ENCODE measurements around the gene PITX3.
"Not testable (repeated sequence)": the region's sequence is repeated elsewhere in the genome, so short reads cannot be mapped to it uniquely, and the experiment has no call there.

PITX3 gene

DNA sequence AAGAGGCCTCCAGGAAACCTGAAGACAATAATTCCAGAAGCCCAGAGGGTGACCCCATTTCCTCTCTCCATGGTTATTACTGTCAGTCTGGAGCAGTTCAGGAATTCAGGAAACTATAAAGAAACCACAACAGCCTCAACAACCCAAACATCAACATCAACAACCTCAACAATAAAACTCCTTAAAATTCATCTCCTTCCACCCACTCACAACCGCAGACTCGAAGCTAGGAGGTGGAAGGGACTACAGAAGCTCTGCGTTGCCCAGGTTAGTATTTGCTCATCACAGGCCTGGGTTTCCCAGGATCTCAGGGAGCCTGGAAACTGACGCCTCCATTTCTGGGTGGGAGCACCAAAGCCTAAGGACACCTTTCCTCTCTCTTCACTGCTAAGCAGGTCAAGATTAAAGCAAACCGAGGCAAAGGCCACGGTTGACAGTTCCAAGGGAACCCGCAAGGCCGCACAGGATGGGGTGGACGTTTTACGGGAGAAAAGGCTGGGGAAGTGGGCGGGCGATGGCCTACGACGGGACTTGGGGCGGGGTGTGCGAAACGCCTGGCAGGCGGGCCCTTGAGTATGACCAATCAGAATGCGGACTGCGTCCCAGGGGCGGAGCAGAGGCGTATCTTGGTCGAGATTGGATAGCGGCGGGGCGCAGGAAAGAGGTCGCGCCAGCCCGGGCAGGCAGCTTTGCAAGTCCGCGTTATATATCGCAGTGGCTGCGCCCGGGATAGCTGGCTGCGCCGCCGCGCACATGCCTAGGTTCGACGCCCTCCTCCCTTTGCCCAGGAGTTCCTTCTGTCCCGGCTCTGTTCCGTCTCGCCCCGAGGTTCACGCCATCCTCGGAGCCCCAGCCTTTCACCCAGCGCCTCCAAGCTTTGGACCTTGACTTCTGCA is 15.4 kb downstream of the PITX3 start, which contains the start of gene ELOVL3:
Gene ELOVL3, plus strand, starts transcription at position 654 of the 896 bp plus-strand sequence. CDS start 250 bp downstream, outside the sequence.
- DNase-seq = peak; percentile 97

DNA sequence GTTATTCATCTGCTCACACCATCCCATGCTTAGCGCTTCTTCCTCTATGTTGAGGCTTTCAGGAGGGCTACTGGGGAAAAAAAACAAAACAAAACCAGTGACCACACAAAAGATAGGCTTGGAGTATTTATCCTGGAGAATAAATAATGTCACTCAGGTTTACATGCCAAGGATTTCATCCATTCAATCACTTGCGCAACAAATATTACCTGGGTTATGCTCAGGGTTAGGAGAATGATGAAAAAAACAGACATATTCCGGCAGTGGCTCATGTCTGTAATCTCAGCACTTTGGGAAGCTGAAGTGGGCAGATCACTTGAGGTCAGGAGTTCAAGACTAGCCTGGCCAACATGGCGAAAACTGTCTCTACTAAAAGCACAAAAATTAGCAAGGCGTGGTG is 18.5 kb downstream of the PITX3 start:
- DNase-seq = no peak

DNA sequence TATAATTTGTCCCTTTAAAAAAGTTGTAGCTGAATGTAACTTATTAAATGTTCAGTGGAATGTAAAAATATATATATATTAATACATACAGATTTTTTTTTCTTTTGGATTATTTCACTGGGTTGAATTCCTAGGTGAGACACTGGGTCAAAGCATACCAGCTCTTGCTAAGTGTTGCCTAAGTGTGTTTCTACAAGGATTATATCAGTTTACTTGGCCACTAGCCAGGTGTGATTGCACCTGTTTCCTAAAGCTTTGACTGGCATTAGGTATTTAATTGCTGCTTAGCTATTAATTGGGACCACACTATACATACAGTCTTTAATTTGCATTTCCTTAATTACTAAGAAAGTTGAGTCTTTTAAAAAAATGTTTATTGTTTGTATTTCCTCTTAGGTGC is 20.7 kb downstream of the PITX3 start:
- no peak for DNase-seq

DNA sequence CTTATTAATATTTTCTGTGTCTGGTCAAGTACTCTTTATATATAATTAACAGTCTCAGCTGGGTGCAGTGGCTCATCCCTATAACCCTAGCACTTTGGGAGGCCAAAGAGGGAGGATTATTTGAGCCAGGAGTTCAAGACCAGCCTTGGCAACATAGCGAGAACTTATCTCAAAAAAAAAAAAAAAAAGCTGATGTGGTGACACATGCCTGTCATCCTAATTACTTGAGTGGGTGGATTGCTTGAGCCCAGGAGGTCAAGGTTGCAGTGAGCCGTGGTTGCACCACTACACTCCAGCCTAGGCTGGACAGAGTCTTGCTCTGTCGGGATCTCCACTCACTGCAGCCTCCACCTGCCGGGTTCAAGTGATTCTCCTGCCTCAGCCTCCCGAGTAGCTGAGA is 21.9 kb downstream of the PITX3 start:
- no peak for DNase-seq

DNA sequence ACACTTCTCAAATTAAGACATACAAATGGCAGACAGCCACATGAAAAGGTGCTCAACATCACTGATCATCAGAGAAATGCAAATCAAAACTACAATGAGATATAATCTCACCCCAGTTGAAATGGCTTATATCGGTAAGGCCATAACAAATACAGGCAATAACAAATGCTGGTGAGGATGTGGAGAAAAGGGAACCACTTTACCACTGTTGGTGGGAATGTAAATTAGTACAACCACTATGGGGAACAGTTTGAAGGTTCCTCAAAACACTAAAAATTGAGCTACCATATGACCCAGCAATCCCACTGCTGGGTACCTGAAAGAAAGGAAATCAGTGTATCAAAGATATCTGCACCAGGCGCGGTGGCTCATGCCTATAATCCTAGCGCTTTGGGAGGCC is 27.7 kb downstream of the PITX3 start:
- not testable (repeated sequence) for DNase-seq

DNA sequence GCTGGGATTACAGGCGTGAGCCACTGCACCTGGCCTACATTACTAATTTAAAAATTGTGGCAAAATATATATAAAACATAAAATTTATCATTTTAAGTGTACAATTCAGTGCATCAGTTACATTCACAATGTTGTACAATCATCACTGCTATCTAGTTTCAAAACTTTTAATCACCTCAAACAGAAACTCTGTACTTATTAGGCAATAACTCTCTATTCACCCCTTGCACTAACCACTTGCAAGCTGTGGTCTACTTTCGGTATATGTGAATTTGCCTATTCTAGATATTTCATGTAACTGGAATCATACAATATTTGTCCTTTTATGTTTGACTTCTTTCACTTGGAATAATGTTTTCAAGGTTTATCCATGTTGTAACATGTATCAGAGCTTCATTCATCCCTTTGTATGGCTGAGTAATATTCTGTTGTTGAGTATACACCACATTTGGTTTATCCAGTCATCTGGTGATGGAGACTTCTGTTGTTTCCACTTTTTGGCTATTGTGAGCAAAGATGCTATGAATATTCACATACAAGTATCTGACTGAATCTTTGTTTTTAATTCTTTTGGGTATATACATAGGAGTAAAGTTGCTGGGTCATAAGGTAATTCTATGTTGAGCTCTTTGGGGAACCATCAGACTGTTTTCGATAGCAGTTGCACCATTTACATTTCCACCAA is 29.6 kb downstream of the PITX3 start:
- DNase-seq = no peak

DNA sequence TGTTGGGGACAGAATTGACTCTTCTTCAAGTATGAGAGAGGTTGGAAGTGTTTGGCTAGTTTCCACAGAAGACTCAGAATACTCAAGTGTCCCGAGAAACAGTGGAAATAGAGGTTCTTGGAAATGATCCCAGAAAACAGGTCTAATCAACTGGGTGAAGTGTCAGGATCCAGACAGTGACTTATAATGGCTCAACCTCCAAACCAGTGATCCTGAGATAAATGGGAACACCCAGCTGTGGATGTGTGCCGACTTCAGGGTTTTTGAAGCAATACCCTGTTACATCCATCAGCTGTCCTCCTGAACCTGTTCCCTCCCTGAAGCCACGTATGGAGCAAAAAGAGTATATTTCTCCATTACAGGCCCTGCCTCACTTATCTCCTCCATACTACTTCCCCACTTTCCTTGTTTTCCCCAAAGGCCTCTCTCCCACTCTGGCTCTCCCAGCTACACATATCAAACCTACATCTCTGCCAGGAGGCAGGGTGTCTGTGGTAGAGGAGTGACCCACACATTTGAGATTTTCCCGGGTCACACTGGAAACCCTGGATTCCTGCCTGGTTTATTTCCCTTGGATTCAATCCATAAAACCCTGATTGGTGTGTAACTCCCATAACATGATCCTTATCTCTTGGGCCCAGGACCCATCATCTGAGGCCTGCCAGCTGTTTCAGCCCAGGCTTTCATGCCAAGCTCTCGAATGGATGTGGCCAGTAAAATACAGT is 32.8 kb downstream of the PITX3 start:
- DNase-seq = no peak

DNA sequence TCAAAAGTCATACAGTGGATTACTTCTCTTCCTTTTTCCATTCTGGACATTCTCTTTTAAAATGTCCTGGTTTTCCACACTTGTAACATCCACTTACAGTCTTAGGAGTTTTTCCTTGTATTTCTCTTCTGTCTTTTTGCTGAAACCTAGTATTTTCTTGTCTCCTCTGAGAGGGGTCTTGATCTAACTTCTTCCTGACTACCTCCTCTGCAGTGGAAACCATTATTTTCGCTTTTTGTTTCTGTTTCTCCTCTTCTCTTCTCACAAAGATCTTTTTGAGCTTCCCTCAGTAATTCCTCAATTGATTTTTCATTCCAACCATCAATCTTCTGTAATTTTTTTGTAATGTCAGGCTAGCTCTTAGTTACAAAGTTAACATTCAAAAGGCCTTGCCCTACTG is 38.9 kb downstream of the PITX3 start:
- DNase-seq = no peak

DNA sequence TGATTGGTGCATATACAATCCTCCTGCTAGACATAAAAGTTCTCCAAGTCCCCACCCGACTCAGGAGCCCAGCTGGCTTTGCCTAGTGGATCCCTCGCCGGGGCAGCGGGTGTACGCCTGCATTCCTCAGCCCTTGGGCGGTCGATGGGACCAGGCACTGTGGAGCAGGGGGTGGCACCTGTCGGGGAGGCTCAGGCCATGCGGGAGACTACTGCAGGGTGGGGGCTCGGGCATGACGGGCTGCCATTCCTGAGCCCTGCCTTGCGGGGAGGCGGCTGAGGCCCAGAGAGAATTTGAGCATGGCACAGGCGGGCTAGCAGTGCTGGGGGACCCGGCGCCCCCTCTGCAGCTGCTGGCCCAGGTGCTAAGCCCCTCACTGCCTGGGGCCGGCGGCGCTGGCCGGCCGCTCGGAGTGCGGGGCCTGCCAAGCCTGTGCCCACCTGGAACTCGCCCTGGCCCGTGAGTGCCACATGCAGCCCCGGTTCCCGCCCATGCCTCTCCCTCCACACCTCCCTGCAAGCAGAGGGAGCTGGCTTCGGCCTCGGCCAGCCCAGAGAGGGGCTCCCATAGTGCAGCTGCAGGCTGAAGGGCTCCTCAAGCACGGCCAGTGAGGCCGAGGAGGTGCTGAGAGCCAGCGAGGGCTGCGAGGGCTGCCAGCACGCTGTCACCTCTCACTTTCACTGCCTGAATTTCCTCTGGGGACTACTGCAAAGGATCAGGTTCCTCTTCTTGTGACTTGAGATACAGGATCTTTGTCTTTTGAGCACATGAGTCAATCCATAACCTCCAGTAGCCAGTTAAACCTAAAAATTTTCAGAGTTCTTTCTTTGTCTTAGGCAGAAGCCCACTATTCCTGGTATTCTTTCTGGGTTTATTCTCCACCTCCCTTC is 40.3 kb downstream of the PITX3 start:
- no peak for DNase-seq

DNA sequence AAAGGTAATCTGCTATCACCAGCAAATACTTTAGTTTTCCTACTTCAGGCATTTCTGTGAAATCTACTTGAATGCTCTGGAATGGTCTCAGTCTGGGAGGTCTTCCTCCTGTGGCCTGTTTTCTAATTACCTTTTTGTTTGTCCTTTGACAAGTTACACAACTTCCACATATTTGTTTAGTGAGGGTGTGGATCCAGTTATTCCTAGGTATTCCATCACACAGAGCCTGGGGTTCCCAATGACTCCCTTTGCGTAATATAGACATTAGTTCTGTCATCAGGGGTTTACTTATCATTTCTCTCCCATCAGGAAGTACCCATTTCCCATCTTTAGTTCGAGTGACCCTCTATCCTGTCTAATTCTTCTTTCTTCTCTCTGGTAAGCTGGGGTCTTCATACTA is 43.3 kb downstream of the PITX3 start:
- no peak for DNase-seq

DNA sequence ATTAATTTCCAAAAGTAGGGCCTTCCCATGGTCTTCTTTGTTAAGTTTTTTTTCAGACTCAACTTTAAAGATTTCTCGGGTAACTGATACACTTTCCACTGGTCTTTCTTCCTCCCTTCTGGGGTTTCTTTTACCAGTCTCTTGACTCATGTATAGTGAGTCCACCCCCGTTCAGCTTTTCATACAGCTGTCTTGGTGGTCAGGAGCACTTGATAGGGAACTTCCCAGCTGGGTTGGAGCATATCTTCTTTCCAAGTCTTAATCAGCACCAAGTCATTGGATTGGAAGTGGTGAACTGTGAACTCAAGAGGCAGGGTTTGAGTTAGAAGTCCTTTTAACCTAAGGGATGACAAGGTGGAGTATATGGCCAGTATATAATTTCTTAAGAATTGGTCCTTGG is 44.4 kb downstream of the PITX3 start:
- DNase-seq = no peak

DNA sequence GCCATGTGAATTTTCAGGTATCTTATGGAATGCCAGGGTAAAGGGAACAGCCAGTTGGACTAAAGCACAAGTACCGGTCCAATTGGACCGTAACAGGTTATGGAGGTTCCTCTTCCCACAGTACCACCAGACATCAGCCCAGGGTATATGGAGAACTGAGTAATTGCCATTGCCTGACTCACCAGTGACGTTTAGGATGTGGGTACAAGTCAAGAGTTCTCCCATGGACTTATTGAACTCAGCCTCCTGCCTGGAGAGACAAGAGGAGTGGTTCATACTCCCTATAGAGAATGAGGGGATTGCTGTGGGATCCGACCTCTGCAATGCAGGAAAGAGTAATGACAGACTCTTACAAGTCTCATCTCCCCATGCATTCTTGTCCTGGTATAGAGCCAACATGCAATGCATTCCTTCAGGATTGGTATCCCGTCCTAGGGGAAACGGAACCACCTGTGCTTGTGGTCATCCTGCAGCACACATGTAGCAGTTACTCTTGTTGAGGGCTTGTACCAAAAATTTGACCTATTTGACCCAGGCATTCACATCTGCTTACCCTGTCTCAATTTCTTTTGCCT is 45.9 kb downstream of the PITX3 start:
- DNase-seq = no peak

DNA sequence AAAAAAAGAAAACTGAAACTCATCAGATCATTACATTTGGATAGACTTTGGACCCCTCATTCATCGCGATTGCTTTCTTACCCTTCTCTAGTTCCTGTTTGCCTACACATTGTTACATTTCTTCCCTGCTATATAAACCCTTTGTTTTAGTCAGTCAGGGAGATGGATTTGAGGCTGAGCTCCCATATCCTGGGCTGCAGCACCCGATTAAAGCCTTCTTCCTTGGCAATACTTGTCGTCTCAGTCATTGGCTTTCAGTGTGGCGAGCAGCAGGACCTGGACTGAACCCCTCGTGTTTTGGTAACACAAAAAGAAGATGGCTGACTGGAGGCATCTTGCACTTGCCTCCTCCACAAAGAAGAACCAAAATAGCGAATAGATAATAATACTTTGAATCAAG is 49.4 kb downstream of the PITX3 start:
- DNase-seq = no peak

DNA sequence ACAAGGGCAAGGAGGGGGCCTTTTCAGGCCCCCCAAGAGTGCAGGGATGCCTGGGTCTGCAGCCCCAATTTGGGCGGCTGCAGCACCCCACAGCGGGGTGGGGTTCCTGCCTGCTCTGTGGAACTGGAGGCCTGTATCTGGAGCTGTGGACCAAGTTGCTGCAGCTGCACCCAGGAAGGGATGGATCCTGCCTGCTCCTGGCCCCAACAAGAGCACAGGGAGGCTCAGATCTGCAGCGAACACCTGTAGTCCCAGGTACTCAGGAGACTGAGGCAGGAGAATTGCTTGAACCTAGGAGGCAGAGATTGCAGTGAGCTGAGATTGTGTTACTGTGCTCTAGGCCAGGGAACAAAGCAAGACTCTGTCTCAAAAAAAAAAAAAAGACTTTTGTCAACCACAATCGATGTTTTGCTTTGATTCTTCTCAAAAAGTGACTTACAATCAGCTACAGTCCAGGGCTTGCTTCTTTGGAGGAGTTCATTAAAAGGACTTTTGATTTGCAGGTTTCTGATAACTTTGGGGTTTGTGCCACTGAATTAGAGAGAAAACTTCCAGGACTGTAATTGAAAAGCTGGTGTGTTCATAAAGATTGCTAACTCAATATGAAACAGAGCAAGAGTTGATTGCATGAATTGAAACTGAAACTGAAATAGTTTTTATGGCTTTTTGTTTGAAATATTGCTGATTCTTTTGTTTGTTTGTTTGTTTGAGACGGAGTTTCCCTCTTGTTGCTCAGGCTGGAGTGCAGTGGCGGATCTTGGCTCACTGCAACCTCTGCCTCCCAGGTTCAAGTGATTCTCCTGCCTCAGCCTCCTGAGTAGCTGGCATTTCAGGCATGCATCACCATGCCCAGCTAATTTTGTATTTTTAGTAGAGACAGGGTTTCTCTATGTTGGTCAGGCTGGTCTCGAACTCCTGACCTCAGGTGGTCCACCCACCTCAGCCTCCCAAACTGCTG is 52.1 kb downstream of the PITX3 start:
- DNase-seq = not testable (repeated sequence)

DNA sequence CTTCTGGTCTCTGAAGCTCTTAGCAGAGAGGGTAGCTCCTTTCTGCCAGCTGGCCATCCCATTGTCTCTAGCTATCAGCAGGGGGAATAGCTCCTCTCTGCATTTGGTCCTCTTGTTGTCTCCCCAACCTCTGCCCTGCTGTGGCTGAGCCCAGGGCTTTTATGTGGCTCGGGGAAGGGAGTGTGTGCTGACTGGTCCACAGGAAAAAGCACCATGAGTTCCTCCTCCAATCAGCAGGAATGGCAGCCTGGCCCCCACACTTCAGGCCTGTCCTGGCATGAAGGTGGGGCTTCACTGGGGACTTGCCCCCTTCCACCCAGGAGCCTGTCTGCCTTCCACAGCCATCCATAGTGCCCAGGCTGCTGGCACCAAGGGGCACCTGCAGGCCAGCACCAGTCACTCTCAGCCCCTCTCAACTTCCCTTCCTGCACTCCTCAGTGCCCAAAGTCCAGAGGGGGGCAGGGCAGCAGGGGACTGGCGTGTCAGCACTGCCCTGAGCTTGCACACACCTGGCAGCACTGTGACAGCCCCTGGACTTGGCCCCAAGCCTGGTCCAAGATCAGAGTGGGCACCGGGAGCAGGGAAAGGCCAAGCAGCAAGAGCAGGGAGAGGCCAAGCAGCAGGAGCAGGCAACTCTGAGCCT is 52.9 kb downstream of the PITX3 start:
- DNase-seq = no peak

DNA sequence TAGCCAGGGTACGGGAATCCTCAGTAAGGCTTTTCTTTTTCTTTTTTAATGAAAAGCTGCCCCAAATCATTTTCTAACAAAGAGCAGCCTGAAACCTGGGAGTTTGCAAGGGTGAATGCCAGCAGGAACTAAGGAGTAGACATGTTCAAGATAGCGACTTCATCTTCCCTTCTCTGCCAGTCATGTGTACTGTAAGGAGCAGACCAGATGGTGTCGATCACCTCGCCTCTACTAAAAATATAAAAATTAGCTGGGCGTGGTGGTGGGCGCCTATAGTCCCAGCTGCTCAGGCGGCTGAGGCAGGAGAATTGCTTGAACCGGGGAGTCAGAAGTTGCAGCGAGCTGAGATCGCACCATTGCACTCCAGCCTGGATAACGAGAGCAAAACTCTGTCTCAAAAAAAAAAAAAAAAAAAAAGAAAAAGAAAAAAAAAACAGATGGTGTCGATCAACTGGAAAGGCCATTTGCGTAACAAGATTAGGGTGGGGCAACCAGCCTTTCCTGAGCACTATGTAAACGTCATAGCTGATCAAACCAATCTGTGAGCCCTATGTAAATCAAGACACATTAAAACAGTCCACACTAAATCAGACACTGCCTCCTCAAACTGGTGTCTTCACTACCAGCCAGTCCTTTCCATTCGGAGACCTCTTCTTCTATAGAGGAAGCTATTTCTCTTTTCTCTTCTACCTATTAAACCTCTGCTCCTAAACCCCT is 55.3 kb downstream of the PITX3 start:
- no peak for DNase-seq

DNA sequence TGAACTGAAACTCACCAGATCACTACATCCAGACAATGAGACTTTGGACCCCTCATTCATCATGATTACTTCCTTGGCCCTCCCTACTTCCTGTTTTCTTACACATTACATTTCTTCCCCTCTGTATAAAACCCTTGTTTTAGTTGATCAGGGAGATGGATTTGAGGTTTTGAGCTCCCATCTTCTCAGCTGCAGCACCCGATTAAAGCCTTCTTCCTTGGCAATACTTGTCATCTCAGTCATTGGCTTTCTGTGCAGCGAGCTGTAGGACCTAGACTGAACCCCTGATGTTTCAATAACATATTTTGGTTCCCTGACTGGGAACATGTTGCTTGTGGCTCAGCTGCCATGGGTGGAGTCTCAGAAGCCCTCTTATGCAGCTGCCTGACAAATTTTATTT is 56.0 kb downstream of the PITX3 start:
- no peak for DNase-seq

DNA sequence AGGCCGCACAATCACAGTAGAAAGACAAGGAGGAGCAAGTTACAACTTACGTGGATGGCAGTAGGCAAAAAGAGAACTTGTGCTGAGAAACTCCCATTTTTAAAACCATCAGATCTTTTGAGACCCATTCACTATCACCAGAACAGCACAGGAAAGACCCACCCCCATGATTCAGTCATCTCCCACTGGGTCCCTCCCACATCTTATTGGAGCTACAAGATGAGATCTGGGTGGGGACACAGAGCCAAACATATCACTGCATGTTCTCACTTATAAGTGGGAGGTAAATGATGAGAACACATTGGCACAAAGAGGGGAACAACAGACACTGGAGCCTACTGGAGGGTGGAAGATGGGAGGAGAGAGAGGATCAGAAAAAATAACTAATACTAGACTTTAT is 56.7 kb downstream of the PITX3 start:
- no peak for DNase-seq
